Endothelial cell of umbilical vein (primary cell): ENCODE measurements around the gene CSTF3.

Experiments
- EZH2 ChIP-seq: IDR thresholded peaks from 2 replicates; pipeline ENCODE4 v1.6.1; 2012; ENCODE audit warnings: borderline replicate concordance, low read depth, mild to moderate bottlenecking, moderate library complexity, low read length, inconsistent platforms; ENCODE audit not compliant: severe bottlenecking
- FOS ChIP-seq: IDR thresholded peaks from 2 replicates; pipeline ENCODE4 v1.6.1; 2011; ENCODE audit warnings: mild to moderate bottlenecking, low read length, moderate library complexity, borderline replicate concordance; ENCODE audit not compliant: insufficient read depth
- JUN ChIP-seq: IDR thresholded peaks from 2 replicates; pipeline ENCODE4 v1.6.1; 2011; ENCODE audit warnings: borderline replicate concordance, low read depth; ENCODE audit not compliant: insufficient read length, insufficient read depth
- MYC ChIP-seq: IDR thresholded peaks from one replicate; pipeline ENCODE4 v1.6.1; 2011; ENCODE audit warnings: mild to moderate bottlenecking, low read depth, low read length
- POLR2A ChIP-seq: IDR thresholded peaks from 2 replicates; pipeline ENCODE4 v1.6.1; 2012; ENCODE audit warnings: low read depth, mild to moderate bottlenecking, control low read depth, low read length
- POLR2AphosphoS5 ChIP-seq: IDR thresholded peaks from 2 replicates; pipeline ENCODE4 v1.6.1; 2012; ENCODE audit warnings: low read depth, mild to moderate bottlenecking, control low read depth, low read length, moderate library complexity; ENCODE audit not compliant: insufficient read depth
- TF ChIP-seq, protein P1 (sequence below), 2 donors: IDR thresholded peaks; 1 replicate in 1 of 2; 2 replicates in 1 of 2; pipeline ENCODE4 v1.5.1; 2011; ENCODE audit warnings: low read length in 2 of 2, mild to moderate bottlenecking in 2 of 2, moderate library complexity in 2 of 2, control low read depth in 1 of 2, inconsistent platforms in 1 of 2, low read depth in 1 of 2; ENCODE audit not compliant: insufficient read depth in 1 of 2; ENCODE audit errors: extremely low read depth in 1 of 2

DNA sequence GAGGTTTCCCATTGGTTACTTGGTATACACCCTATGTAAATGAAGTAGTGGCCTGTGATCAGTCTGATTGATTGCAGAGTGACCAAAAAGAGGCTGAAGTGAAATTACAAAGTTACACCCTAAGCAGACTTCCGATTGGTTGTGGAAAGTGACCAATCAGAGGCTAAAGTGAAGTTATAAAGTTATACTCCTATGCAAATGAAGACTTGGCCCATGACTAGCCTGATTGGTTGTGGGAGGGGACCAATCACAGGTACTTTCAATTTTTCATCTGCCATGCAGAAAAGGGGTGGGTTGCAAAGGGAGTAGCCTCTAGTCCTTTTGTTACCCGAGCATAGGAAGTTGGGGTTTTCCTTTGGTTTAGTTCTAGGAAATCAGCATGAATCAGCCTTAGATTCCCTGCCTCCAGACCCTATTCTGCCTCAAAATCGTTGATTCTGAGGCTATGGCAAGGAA lies 18.1 kb upstream of the CSTF3 start:
- no peak for TF ChIP-seq POLR2A
- TF ChIP-seq, protein P1, sequence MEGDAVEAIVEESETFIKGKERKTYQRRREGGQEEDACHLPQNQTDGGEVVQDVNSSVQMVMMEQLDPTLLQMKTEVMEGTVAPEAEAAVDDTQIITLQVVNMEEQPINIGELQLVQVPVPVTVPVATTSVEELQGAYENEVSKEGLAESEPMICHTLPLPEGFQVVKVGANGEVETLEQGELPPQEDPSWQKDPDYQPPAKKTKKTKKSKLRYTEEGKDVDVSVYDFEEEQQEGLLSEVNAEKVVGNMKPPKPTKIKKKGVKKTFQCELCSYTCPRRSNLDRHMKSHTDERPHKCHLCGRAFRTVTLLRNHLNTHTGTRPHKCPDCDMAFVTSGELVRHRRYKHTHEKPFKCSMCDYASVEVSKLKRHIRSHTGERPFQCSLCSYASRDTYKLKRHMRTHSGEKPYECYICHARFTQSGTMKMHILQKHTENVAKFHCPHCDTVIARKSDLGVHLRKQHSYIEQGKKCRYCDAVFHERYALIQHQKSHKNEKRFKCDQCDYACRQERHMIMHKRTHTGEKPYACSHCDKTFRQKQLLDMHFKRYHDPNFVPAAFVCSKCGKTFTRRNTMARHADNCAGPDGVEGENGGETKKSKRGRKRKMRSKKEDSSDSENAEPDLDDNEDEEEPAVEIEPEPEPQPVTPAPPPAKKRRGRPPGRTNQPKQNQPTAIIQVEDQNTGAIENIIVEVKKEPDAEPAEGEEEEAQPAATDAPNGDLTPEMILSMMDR (IDR thresholded peaks at IDR 0.05; ENCODE audit: extremely low read depth in 1 of 2, insufficient read depth in 1 of 2, low read depth in 1 of 2, low read length in 2 of 2), result no peak
- TF ChIP-seq POLR2AphosphoS5, result no peak
- TF ChIP-seq FOS, result peak; percentile 52
- TF ChIP-seq JUN, result no peak
- no peak for TF ChIP-seq EZH2
- no peak for TF ChIP-seq MYC
